ENCODE results near the gene LIG4.

- TF ChIP-seq CTCF (IDR thresholded peaks at IDR 0.05; ENCODE audit: low read depth, low read length) (no peak), EZH2phosphoT487 (IDR thresholded peaks at IDR 0.05; ENCODE audit: low read depth) (no peak)
Observed at GRCh38 chr13:108195861-108196260, 19.5 kb downstream of the LIG4 start.

Data from OCI-LY3 (cell line).